Brain microvascular endothelial cell (primary cell): ENCODE measurements around the gene RASL11A.
"Not testable (repeated sequence)": the region's sequence is repeated elsewhere in the genome, so short reads cannot be mapped to it uniquely, and the experiment has no call there.

ENCODE experiments used
- DNase-seq: peaks from one replicate; pipeline ENCODE4 v3.0.0-alpha.2; 2020
- H3K27ac ChIP-seq: fragments of 250-450 bp; sonication (Bioruptor Pico); 2 replicates; pipeline ENCODE4 v1.5.1; 2020; ENCODE audit warnings: mild to moderate bottlenecking, moderate library complexity
- H3K27me3 ChIP-seq: fragments of 250-450 bp; sonication (Bioruptor Pico); replicated peaks from 2 replicates; pipeline ENCODE4 v1.5.1; 2020; ENCODE audit warnings: mild to moderate bottlenecking
- H3K36me3 ChIP-seq: fragments of 250-450 bp; sonication (Bioruptor Pico); replicated peaks from 2 replicates; pipeline ENCODE4 v1.5.1; 2020; ENCODE audit warnings: mild to moderate bottlenecking
- H3K4me3 ChIP-seq: 2 replicates; pipeline ENCODE4 v1.5.1; 2011; ENCODE audit warnings: low read depth, mild to moderate bottlenecking, control low read depth, low read length, moderate library complexity
- in situ Hi-C: cut with HindIII; loops from 2 replicates; pipeline ENCODE4 v1.10.0; 2017; ENCODE audit warnings: low sequenced_read_pairs, low pct_ligation_motif_present
- TF ChIP-seq, protein P1 (sequence below): IDR thresholded peaks from 2 replicates; pipeline ENCODE4 v1.5.1; 2011; ENCODE audit warnings: low read depth, mild to moderate bottlenecking, moderate library complexity, low read length, control low read depth, inconsistent platforms; ENCODE audit errors: missing control alignments

RASL11A gene

DNA sequence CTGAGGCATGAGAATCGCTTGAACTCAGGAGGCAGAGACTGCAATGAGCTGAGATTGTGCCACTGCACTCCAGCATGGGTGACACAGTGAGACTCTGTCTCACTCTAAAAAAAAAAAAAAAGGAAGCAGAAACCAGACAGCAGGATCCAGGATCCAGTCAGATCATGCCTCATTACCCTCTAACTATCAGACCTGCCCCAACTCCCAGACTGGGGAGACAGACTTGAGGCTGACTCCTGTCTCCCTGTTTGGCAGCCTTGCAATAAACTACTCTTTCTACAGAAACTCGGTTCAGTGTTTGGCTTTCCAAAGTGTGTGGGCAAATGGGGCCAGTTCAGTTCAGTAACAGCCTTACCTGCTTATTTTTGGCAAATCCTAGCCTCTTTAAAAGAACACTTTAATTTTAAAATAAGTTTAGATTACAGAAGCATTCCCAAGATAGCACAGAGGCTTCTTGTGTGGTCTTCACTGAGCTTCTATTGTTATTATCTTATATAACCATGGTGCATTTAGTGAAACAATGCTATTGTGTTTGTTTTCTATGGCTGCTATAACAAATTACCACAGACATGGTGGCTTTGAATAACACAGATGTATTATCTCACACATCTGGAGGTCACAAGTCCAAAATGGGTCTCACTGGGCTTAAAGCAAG lies 18.5 kb downstream of the RASL11A start:
- no peak overlapping the region for H3K4me3 ChIP-seq
- in situ Hi-C loops: no loop called here
- H3K27me3 ChIP-seq: no peaks in the 10 kb centered on the region
- TF ChIP-seq, protein P1, sequence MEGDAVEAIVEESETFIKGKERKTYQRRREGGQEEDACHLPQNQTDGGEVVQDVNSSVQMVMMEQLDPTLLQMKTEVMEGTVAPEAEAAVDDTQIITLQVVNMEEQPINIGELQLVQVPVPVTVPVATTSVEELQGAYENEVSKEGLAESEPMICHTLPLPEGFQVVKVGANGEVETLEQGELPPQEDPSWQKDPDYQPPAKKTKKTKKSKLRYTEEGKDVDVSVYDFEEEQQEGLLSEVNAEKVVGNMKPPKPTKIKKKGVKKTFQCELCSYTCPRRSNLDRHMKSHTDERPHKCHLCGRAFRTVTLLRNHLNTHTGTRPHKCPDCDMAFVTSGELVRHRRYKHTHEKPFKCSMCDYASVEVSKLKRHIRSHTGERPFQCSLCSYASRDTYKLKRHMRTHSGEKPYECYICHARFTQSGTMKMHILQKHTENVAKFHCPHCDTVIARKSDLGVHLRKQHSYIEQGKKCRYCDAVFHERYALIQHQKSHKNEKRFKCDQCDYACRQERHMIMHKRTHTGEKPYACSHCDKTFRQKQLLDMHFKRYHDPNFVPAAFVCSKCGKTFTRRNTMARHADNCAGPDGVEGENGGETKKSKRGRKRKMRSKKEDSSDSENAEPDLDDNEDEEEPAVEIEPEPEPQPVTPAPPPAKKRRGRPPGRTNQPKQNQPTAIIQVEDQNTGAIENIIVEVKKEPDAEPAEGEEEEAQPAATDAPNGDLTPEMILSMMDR: no peak
- no peaks in the 10 kb centered on the region for H3K36me3 ChIP-seq
- H3K27ac ChIP-seq: no peak overlapping the region
- DNase-seq: no peak

DNA sequence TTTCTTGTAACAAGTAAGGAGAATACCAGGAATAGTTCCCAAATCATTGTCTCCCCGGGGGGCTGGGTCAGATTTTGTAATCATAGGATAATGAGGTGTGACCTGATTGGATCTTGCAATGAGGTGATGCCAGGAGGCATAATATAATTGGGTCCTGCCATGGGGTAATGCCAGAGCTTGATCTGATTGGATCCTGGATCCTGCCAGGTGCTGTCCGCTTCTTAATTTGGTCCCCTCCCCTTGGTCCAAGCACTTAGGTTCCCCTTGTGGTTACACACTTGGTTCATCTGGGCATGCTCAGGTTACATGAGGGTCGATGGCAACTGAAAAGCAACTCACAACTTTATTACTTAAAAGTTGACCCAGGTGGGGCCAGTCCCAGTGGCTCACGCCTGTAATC lies 20.1 kb downstream of the RASL11A start:
- in situ Hi-C loops: no loop called here
- H3K27me3 ChIP-seq: no peaks in the 10 kb centered on the region
- DNase-seq: no peak
- no peak overlapping the region for H3K4me3 ChIP-seq
- H3K27ac ChIP-seq: no peak overlapping the region
- H3K36me3 ChIP-seq: no peaks in the 10 kb centered on the region
- TF ChIP-seq, protein P1: no peak

DNA sequence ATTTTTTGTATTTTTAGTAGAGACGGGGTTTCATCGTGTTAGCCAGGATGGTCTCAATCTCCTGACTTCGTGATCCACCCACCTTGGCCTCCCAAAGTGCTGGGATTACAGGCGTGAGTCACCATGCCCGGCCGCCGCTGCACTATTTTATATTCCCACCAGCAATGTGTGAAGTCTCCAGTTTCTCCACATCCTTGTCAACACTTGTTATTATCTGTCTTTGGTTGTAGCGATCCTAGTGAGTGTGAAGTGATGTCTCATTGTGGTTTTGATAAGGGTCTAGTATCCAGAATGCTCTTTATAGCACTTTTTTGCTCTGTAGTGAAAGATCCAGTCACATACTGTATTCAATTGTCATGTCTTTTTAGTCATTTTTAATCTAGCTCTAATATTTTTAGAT lies 21.3 kb downstream of the RASL11A start:
- H3K27ac ChIP-seq, H3K36me3 ChIP-seq, H3K4me3 ChIP-seq, H3K27me3 ChIP-seq, in situ Hi-C loops: not testable (repeated sequence)
- DNase-seq: peak; percentile 25

DNA sequence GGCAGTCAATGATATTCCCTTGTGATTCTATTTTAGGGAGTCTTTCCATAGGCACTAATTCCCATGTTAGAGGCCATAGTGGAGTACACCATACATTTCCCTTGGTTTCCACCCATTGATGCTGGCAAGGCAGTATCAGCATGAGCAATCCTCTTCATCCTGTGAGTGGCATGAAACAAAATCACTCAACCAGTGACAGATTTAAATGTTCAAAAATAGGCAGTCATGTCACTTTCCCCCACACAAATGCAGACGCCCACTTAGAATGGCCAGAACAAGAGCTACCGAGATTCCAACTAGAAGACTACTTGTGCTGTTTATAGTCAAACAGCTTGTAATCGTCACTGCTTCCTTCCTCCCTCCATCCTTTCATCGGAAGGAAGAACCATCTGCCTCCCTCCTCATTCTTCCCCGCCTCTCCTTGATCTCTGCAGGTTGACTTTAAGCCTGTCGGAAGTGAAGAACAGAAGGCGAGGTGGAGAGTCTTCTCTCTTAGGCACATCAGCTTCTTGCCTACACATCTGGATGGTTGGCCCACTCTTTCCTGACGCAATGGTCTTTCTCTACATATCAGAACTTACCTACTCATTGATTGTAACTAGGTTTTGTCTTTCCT lies 22.6 kb downstream of the RASL11A start:
- no peaks in the 10 kb centered on the region for H3K27me3 ChIP-seq
- TF ChIP-seq, protein P1: no peak
- no peak overlapping the region for H3K27ac ChIP-seq
- in situ Hi-C loops: no loop called here
- DNase-seq: no peak
- no peaks in the 10 kb centered on the region for H3K36me3 ChIP-seq
- H3K4me3 ChIP-seq: no peak overlapping the region

DNA sequence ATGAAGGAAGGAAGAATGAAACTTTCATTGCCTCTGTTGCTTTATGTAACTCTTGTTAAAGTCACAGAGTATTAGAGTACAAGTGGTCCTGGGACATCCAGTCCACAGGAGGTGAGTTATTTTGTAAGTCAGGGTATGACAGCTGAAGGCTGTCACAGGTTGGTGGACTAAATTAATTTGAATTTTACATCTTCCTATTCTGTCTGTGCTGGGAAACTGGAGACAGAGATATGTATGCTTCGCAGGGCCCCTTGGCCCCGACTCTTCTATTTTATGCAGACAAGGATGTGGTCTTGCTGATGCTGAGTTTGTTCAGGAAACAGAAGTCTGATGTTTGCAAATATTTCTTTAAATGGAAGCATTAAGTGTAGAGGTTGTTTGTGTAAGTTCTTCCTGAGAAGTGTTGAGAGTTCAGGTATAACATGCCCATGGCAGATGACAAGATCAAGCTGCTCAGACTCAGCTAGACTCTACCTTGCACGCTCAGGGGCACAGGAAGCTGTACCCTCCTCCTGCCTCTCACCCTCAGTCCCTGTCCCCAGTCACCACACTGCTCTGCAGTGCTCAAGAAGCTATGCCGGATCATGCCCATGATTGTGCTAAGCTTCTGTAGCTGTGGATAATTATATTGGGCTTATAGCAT lies 23.4 kb downstream of the RASL11A start:
- H3K27ac ChIP-seq: no peak overlapping the region
- in situ Hi-C loops: no loop called here
- no peak overlapping the region for H3K4me3 ChIP-seq
- TF ChIP-seq, protein P1: no peak
- no peak for DNase-seq
- no peaks in the 10 kb centered on the region for H3K36me3 ChIP-seq
- no peaks in the 10 kb centered on the region for H3K27me3 ChIP-seq

DNA sequence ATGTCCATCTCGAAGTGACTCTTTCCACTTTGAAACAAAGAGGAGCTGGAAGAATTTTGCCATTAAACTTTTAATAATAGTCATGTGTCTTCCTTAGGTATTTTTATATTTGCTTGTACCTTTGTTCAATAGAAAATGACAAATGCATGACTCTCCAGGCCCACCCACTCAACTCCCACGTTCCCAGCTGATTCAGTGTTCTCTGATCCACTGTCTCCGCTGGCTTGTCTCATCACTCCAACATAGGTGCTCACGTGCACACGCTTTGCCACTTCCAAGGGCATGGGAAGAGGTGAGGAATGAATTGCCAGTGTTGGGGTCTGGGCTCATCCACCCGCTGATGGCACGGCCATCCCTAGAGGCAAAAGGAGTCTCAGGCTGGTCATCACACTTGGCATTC lies 24.5 kb downstream of the RASL11A start:
- Histone ChIP-seq H3K4me3 (no peak overlapping the region), H3K36me3 (no peaks in the 10 kb centered on the region), H3K27ac (no peak overlapping the region), H3K27me3 (no peaks in the 10 kb centered on the region)
- TF ChIP-seq, protein P1: no peak
- in situ Hi-C loops: no loop called here
- no peak for DNase-seq
